ENCODE data around the gene TBX21. TPM values are rescaled to one million over a fixed set of nuclear protein-coding genes. Genes with fewer than 3 reads are reported as not detected.

TBX21 gene
- total RNA-seq, 1 donor from 2014 or later, result not detected

DNA sequence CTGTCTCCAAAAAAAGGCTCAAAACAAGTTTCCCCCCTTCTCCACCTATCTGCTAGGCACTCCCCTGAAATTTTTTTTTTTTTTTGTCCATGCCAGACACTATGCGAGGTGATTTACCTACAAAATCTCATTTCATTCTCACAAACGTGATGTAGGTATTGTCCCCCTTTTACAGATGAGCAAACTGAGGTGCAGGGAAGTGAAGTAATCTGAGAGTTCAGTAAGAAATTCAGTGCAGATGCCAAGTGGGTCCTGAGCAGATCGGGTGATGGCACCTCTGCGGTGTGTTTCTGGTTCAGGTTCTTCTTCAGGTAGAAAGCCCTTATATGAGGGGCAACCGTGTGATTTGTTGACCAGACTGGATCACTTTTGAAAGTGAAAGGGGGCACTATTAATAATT is 29.4 kb upstream of the TBX21 start:
- TF ChIP-seq, protein P1, sequence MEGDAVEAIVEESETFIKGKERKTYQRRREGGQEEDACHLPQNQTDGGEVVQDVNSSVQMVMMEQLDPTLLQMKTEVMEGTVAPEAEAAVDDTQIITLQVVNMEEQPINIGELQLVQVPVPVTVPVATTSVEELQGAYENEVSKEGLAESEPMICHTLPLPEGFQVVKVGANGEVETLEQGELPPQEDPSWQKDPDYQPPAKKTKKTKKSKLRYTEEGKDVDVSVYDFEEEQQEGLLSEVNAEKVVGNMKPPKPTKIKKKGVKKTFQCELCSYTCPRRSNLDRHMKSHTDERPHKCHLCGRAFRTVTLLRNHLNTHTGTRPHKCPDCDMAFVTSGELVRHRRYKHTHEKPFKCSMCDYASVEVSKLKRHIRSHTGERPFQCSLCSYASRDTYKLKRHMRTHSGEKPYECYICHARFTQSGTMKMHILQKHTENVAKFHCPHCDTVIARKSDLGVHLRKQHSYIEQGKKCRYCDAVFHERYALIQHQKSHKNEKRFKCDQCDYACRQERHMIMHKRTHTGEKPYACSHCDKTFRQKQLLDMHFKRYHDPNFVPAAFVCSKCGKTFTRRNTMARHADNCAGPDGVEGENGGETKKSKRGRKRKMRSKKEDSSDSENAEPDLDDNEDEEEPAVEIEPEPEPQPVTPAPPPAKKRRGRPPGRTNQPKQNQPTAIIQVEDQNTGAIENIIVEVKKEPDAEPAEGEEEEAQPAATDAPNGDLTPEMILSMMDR (IDR thresholded peaks at IDR 0.05; ENCODE audit: partially characterized antibody, unreplicated experiment), result no peak
- Mint-ChIP-seq H3K36me3 (ENCODE audit: unreplicated experiment) (peaks cover 7% of the 10 kb centered on the region), H3K4me1 (ENCODE audit: low read depth, unreplicated experiment) (peaks cover 13% of the 10 kb centered on the region), H3K9me3 (ENCODE audit: unreplicated experiment) (peaks cover 4% of the 10 kb centered on the region), H3K27ac (ENCODE audit: unreplicated experiment) (no peak overlapping the region), H3K4me3 (ENCODE audit: unreplicated experiment) (no peak overlapping the region), H3K27me3 (ENCODE audit: unreplicated experiment) (peaks cover 16% of the 10 kb centered on the region)
- DNase-seq, result no peak

GRCh38 chr17:47704116-47704515 is 28.9 kb upstream of the TBX21 start:
- DNase-seq, result no peak
- peaks cover 7% of the 10 kb centered on the region for H3K36me3 Mint-ChIP-seq (ENCODE audit: unreplicated experiment)
- no peak overlapping the region for H3K27ac Mint-ChIP-seq (ENCODE audit: unreplicated experiment)
- peaks cover 4% of the 10 kb centered on the region for H3K9me3 Mint-ChIP-seq (ENCODE audit: unreplicated experiment)
- peaks cover 13% of the 10 kb centered on the region for H3K4me1 Mint-ChIP-seq (ENCODE audit: low read depth, unreplicated experiment)
- no peak overlapping the region for H3K4me3 Mint-ChIP-seq (ENCODE audit: unreplicated experiment)
- H3K27me3 Mint-ChIP-seq (ENCODE audit: unreplicated experiment), result peaks cover 16% of the 10 kb centered on the region
- TF ChIP-seq, protein P1 (IDR thresholded peaks at IDR 0.05; ENCODE audit: partially characterized antibody, unreplicated experiment), result no peak

DNA sequence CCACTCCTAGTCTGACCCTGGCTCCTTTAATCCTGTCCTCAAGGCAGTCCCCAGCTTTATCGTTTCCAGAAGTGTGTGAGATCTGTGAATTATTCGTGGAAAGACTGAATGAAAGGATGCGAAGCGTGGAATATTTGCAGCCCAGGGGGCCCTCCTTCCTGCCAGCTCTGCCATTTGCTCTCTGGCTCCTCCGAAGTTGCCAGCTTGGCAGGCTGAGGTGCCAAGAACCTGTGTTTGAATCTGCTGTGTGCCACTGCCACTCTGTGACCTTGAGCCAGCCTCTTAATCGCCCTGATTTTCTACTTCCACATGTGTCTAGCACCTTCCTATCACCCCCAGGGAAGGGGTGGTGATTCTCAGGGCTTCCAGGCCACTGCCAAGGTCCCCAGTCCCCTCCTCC is 28.3 kb upstream of the TBX21 start:
- Mint-ChIP-seq H3K27ac (ENCODE audit: unreplicated experiment) (no peak overlapping the region), H3K9me3 (ENCODE audit: unreplicated experiment) (peaks cover 4% of the 10 kb centered on the region), H3K36me3 (ENCODE audit: unreplicated experiment) (peaks cover 7% of the 10 kb centered on the region), H3K4me1 (ENCODE audit: low read depth, unreplicated experiment) (peaks cover 13% of the 10 kb centered on the region), H3K4me3 (ENCODE audit: unreplicated experiment) (no peak overlapping the region), H3K27me3 (ENCODE audit: unreplicated experiment) (peaks cover 19% of the 10 kb centered on the region)
- TF ChIP-seq, protein P1 (IDR thresholded peaks at IDR 0.05; ENCODE audit: partially characterized antibody, unreplicated experiment), result no peak
- no peak for DNase-seq

DNA sequence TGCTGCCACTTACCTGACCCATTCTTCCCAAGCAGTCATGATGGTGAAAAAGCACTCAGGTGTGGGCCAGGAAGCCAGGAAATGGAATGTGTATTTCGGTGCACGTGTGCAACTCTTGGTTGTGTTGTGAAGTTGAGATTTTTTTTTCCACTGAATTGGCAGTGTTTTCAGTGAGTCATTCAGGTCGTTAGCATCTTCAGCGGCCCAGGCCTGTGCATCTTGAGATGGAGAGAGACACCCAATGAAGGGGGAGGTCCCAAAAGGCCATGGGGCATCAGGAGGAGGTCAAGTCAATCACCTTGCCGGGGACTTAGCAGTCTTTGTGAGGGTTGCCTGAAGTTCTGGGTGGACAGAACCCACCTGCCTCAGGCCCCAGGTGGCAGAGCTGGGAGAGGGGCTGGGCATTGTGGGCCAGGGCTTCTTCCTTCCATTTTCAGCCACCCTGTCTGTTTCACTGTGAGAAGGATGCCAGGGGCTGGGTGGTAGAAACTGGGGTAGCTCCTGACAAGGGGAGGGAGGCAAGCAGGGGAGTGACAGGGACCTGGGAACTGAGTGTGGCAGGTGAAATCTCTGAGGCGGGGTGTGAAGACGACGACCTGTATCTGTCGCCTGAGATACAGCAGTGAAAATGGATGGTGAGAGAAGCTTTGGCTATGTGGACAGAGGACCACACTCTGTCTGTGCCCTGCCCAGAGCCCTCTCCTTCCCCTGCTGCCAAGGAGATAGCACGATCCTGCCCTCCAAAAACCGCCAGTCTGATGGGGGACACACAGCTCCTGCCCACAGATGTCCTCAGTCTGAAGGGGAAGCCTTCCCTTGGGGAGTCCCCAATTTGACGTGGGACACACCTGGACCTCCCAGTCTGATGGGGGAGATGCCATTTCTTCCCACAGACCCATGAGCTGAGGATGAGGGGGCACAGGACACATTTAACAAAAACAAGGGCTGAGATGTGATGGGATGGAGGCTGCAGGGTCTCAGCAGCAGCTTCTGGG is 27.2 kb upstream of the TBX21 start:
- H3K4me3 Mint-ChIP-seq (ENCODE audit: unreplicated experiment), result no peak overlapping the region
- DNase-seq, result no peak
- peaks cover 6% of the 10 kb centered on the region for H3K9me3 Mint-ChIP-seq (ENCODE audit: unreplicated experiment)
- H3K27ac Mint-ChIP-seq (ENCODE audit: unreplicated experiment), result no peak overlapping the region
- TF ChIP-seq, protein P1 (IDR thresholded peaks at IDR 0.05; ENCODE audit: partially characterized antibody, unreplicated experiment), result no peak
- H3K4me1 Mint-ChIP-seq (ENCODE audit: low read depth, unreplicated experiment), result peaks cover 13% of the 10 kb centered on the region
- H3K27me3 Mint-ChIP-seq (ENCODE audit: unreplicated experiment), result peaks cover 21% of the 10 kb centered on the region
- peaks cover 7% of the 10 kb centered on the region for H3K36me3 Mint-ChIP-seq (ENCODE audit: unreplicated experiment)

Measured in glutamatergic neuron (in vitro differentiated cells).